NCI-H2107 treated with DMSO at 0.1 percent for 48 hours (cell line): ENCODE measurements around the gene SLC25A36.

Experiments used
- DNase-seq: peaks from one replicate; lab custom pipeline; 2025; ENCODE audit not compliant: unreplicated experiment; lab: John Stamatoyannopoulos, UW

Gene SLC25A36, protein sequence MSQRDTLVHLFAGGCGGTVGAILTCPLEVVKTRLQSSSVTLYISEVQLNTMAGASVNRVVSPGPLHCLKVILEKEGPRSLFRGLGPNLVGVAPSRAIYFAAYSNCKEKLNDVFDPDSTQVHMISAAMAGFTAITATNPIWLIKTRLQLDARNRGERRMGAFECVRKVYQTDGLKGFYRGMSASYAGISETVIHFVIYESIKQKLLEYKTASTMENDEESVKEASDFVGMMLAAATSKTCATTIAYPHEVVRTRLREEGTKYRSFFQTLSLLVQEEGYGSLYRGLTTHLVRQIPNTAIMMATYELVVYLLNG

GRCh38 chr3:140941434-140942220 is at the start of gene SLC25A36:
SLC25A36 (plus strand) TSS chr3:140941836; CDS start chr3:140942055, 219 bp downstream.
- peak; percentile 98 for DNase-seq

GRCh38 chr3:140896997-140897396 is 44.6 kb upstream of the SLC25A36 start:
- no peak for DNase-seq

DNA sequence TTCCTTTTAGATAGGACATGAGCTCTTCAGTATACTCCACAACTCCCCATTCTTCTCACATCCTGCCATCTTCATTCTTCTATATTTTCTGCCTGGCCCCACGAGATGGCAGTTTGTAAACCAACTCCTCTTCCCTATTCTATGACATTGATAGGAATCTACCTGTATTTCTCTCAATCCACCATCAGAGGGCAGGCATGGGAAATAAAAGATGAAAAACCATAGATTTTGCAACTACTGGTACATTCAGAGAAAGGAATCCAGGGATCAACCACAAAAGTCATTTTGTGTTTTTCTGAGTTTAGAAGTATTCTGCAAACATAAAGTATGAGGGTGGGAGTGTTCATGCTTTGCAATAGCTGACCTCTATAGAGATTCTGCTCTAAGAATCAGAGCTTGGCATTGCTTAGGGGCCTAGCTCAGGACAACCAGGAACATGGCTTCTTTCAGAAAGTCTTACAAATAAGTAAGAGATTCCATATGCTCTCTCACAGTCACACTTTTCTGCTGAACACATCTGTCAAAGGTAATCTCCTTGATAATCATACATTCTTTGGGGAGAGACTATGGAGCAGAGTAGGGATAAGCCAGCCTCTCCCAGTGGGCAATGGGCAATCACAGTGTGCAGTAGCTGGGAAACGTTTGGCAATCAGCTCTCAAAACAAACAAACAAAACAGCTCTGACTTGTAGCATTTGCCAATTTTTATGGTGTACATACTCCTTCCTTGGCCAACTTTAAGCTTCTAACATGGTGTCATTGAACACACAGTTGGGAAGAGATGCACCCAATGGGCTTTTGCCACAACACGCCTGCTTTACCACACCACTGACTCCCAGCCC is 43.1 kb upstream of the SLC25A36 start:
- peak; percentile 79 for DNase-seq

- no peak for DNase-seq
These were observed 42.3 kb upstream of the SLC25A36 start for GRCh38 chr3:140899363-140899762.

- DNase-seq = no peak
These were observed 38.8 kb upstream of the SLC25A36 start for GRCh38 chr3:140902791-140903190.

DNA sequence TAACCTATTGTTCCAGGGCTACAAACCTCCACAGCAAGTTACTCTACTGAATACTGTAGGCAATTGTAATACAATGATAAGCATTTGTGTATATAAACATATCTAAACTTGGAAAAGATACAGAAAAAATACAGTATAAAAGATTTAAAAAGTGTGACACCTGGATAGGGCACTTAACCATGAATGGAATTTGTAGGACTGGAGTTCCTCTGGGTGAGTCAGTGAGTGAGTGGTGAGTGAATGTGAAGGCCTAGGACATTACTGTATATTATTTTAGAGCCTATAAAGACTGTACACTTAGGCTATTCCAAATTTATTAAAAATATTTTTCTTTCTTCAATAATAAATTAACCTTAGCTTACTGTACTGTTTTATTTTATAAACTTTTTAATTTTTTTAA is 38.4 kb upstream of the SLC25A36 start:
- no peak for DNase-seq

GRCh38 chr3:140904521-140904920 is 37.1 kb upstream of the SLC25A36 start:
- no peak for DNase-seq

- DNase-seq = no peak
These were observed 36.1 kb upstream of the SLC25A36 start for GRCh38 chr3:140905559-140905958.

DNA sequence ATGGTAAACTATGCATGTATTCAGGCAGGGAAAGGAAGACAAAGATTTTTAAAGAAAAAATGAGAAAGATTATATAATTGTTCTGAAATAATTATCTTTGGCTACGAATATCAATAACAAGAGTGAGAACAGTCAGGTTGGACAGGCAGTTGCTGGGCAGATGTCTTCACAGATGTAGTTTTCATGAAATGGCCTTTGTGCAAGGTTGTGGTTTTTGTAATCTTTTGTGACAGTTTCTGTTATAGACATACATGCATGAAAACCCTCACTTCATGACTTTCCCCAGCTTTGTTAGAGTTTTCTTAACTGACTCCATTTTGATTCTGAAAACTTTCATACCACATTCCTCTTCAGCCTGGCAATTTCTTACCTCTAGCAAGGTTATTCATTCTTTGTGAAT is 34.9 kb upstream of the SLC25A36 start:
- no peak for DNase-seq

DNA sequence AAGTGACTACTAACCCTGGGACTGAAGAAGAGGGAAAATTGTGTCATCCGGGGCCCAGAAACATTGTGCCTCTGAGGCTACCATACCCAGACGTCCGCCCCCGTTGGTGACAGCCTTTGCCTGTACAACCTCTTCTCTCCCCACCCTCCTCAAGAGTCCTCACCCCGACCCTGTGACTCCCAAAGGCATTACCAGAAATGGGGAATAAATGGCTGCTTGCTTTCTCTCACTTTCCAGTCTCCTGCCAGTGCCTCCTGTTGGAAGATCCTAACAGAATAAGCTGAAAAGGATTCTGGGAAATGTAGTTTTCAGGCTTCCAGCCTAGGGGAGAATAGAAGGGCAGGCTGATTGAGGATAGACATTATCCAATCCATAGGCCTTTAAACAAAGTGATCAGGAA is 30.8 kb upstream of the SLC25A36 start:
- no peak for DNase-seq

DNA sequence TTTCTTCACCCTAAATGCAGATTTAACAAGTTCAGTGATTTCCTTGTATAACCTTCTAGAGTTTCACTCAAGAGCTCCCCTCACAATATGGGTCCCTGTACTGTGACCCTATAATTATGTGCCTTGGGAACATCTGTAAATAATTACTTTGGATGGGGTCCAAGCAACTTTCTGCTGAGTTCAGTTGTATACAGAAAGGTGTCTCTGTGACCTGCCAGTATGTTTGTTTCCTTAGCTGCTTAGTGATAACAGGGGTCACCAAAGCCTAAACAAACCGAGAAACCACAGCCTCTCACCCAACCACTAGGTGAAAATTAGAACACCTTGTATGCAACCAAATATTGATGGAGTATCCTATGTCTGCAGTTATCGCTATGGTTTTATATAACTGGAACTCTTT is 29.8 kb upstream of the SLC25A36 start:
- DNase-seq = peak; percentile 64

DNA sequence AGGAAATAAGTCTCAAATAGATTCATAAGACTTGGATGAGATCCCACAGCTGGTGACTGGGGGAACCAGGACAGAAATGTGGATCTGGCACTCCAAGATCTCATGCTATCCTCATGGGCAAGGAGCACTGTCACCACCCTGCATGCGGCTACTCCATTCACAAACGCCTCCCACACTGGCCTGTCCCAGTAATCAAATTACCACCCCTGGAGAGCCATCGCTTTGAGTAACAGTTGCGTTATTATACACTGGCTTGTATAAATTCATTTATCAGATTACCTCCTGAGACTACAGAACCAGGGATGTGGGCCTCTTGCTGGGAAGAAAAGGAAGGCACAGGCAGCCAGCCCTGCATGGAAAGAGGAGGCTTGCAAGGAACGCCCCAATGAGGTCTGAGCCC is 27.9 kb upstream of the SLC25A36 start:
- no peak for DNase-seq

DNA sequence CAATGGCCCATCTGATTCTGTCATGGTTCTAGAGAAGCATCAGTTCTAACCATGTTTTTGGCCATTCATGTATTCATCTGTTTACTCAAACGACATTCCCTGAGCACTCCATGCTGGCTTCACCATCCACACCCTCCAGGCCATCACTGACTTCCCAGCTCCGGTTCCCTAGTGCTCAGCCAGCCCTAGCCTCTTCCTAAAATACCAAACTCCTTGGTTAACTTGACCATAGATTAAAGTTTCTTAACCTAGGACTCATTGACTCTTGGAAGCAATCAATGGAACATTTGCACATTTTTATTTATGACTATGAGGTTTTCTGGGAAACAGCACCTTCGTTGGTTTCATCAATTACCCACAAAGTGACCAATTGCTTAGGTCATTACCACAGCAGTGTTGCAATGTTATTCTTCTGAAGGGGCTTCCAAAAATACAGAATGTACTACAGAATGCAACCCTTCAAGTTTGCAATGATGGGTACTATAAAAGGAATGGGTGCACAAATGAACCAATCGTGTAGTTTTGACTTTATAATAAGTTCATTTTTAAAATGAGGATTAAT is 27.2 kb upstream of the SLC25A36 start:
- DNase-seq = no peak

GRCh38 chr3:140916603-140917002 is 25.0 kb upstream of the SLC25A36 start:
- no peak for DNase-seq

DNA sequence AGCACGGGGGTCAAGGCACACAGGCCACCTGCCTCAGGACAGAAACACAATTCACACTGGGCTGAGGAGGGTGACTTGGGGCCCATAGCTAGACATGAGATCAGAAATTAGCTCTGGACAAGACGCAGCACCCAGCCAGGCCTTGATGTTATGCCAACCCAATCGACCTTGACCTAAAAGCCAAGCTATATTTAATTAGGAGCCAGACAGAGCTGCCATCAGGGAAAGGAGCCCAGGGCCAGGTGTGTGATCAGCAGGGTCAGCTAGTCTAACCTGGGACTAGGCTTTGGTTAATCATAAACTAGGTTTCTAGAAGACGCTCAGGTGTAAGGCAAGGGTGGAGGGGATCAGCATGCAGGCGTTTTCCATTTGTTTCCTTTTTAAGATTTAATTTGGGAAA is 23.9 kb upstream of the SLC25A36 start:
- DNase-seq = no peak

GRCh38 chr3:140920029-140920428 is 21.6 kb upstream of the SLC25A36 start:
- DNase-seq = no peak

DNA sequence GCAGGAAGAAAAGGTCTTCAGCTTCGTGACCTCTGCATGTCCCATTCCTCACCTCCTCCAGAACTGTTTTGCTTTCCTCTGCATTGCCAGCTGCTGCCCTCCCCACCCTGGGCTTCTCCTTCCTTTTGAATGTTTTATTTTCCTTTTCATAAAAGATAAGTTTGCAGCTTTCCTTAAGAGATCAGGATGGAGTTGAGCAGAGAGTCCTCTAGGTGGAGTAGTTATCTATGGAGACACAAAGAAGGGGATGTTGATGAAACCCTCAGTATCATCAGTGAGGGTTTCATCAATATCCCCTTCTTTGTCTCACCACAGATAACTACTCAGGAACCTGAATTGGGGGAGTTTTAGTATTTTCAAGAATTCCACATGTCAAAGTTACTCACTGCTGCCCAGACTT is 19.0 kb upstream of the SLC25A36 start:
- DNase-seq = no peak

DNA sequence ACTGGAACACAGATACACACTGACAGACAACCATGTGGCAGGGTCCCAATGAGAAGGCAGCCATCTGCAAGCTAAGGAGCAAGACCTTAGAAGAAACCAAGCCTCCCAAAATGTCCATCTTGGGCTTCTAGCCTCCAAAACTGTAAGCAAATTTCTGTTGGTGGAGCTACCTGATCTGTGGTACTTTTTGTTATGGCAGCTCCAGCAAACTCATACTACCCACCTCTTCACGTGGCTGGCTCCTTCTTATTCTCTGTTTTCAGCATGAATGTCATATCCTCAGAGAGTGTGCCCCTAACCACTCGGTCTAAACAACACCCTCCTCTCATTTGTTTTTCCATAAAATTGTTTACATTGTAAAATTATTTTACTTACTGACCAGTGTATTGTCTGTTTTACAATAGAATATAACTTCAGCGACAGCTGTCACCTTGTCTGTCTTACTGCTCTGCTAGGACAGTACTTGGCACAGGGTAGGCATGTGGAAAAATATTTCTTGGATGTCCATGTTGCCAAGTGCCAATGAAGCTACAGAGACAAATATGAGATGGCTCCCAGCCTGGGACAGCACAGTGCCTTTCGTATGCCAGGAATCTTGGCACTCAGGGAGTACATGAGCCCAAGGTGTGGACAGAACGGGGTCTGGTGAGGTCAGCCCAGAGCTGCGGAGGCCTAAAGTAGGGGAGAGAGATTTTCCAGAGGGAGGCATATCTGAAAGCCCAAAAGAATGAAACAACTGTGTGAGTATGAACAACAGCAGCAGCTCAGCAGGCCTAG is 17.4 kb upstream of the SLC25A36 start:
- no peak for DNase-seq

- no peak for DNase-seq
These were observed 14.2 kb upstream of the SLC25A36 start for GRCh38 chr3:140927279-140928069.

- DNase-seq = no peak
These were observed 12.2 kb upstream of the SLC25A36 start for GRCh38 chr3:140929446-140929845.
